Stimulated activated CD4-positive, alpha-beta T cell treated with anti-CD3 and anti-CD28 coated beads, TNF-alpha, amount 100 ng/mL, for 1 hour (primary cell): Measurements from ENCODE around the gene MBP.
A peak's percentile ranks its signal among the peaks of the same experiment; 100 is the strongest.

Experiments
- DNase-seq, 3 donors: peaks; one replicate each; pipeline ENCODE4 v3.0.0-alpha.2; 2020; ENCODE audit warnings: low read depth in 3 of 3, low spot score in 1 of 3

The MBP gene

GRCh38 chr18:77135339-77136075 is 2.9 kb upstream of the MBP start:
- no peak for DNase-seq

GRCh38 chr18:77134611-77135010 is 2.0 kb upstream of the MBP start:
- no peak for DNase-seq

GRCh38 chr18:77133835-77134496 is 1.4 kb upstream of the MBP start:
- DNase-seq, result no peak

GRCh38 chr18:77133051-77133834 is 660 bp upstream of the MBP start:
- DNase-seq, result no peak

GRCh38 chr18:77131652-77132368 is 773 bp downstream of the MBP start:
- DNase-seq, result no peak

GRCh38 chr18:77131100-77131651 is 1.4 kb downstream of the MBP start:
- peak in 1 of 3 donors; percentile 38 for DNase-seq

- no peak for DNase-seq
Observed at GRCh38 chr18:77130229-77131099, 2.1 kb downstream of the MBP start.

GRCh38 chr18:77129150-77129551 is 3.4 kb downstream of the MBP start:
- no peak for DNase-seq

GRCh38 chr18:77127769-77128671 is 4.6 kb downstream of the MBP start:
- no peak for DNase-seq

- no peak for DNase-seq
Observed at GRCh38 chr18:77124452-77124922, 8.1 kb downstream of the MBP start.

GRCh38 chr18:77123320-77124231 is 9.0 kb downstream of the MBP start:
- no peak for DNase-seq

- DNase-seq, result no peak
Observed at GRCh38 chr18:77121523-77121922, 11.1 kb downstream of the MBP start.

GRCh38 chr18:77119851-77120491 is 12.6 kb downstream of the MBP start:
- no peak for DNase-seq

- DNase-seq, result no peak
Observed at GRCh38 chr18:77119101-77119850, 13.3 kb downstream of the MBP start.

- DNase-seq, result no peak
Observed at GRCh38 chr18:77118256-77119090, 14.1 kb downstream of the MBP start.
